OCI-LY1 (cell line): ENCODE data around the gene IARS2.

Experiments
- EZH2 ChIP-seq: fragments of 200-600 bp; sonication (generic), shearing (Covaris generic); IDR thresholded peaks from 2 replicates; pipeline ENCODE4 v1.8.0; 2017; ENCODE audit warnings: borderline replicate concordance, mixed run types, mild to moderate bottlenecking, antibody characterized with exemption, low read length, moderate library complexity, mixed read lengths
- TF ChIP-seq, protein P1 (sequence below): fragments of 200-600 bp; sonication (generic), shearing (Covaris generic); IDR thresholded peaks from 2 replicates; pipeline ENCODE4 v1.5.1; 2017; ENCODE audit warnings: mild to moderate bottlenecking, antibody characterized with exemption, low read length, moderate library complexity, mixed read lengths

DNA sequence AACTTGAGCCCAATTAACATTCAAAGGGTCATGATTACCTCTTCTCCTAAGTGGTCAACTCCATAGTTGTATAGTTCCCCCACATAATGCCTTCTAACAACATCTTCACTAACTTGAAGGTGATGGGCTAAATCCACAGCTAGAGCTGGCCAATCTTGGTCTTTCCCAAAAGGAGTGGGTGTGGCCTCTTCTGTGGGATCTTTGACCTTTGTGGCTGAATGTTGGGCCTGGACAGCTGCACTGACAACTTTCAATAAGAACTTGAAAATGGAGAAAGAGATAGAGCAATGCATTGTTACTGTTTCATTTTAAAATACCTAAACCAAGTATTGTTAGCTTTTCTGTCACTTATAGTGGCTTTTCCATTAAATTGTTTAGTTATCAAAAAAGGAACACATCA is 59.2 kb downstream of the IARS2 start:
- TF ChIP-seq, protein P1, sequence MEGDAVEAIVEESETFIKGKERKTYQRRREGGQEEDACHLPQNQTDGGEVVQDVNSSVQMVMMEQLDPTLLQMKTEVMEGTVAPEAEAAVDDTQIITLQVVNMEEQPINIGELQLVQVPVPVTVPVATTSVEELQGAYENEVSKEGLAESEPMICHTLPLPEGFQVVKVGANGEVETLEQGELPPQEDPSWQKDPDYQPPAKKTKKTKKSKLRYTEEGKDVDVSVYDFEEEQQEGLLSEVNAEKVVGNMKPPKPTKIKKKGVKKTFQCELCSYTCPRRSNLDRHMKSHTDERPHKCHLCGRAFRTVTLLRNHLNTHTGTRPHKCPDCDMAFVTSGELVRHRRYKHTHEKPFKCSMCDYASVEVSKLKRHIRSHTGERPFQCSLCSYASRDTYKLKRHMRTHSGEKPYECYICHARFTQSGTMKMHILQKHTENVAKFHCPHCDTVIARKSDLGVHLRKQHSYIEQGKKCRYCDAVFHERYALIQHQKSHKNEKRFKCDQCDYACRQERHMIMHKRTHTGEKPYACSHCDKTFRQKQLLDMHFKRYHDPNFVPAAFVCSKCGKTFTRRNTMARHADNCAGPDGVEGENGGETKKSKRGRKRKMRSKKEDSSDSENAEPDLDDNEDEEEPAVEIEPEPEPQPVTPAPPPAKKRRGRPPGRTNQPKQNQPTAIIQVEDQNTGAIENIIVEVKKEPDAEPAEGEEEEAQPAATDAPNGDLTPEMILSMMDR: no peak
- TF ChIP-seq EZH2: no peak
